SIG-M5 treated with dmso at 0.1 percent for 504 hours (cell line): Measurements from ENCODE around the gene BICDL1.
"Not testable (repeated sequence)": the region's sequence is repeated elsewhere in the genome, so short reads cannot be mapped to it uniquely, and the experiment has no call there.

ENCODE experiments used
- DNase-seq: peaks from one replicate; lab custom pipeline; 2025; ENCODE audit not compliant: unreplicated experiment; lab: John Stamatoyannopoulos, UW

The BICDL1 gene

DNA sequence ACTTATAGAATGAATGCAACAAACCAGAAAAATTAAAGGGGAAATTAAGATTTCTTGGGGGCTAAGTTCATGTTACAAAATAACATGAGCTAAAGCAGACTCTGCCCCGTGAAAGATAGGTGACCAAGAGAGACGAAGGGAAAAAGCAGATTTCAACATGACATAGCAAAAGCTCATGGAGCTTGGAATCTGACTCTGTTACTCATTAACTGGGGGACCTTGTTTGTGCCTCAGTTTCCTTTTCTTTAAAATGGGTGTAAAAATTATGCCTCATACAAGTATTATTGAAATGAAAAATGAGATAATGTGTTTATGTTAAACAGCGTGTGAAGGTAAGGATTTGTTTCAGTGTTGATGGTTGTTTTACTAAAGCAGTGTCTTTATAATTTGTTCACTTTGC, 11.5 kb downstream of the BICDL1 start:
- DNase-seq, result no peak

DNA sequence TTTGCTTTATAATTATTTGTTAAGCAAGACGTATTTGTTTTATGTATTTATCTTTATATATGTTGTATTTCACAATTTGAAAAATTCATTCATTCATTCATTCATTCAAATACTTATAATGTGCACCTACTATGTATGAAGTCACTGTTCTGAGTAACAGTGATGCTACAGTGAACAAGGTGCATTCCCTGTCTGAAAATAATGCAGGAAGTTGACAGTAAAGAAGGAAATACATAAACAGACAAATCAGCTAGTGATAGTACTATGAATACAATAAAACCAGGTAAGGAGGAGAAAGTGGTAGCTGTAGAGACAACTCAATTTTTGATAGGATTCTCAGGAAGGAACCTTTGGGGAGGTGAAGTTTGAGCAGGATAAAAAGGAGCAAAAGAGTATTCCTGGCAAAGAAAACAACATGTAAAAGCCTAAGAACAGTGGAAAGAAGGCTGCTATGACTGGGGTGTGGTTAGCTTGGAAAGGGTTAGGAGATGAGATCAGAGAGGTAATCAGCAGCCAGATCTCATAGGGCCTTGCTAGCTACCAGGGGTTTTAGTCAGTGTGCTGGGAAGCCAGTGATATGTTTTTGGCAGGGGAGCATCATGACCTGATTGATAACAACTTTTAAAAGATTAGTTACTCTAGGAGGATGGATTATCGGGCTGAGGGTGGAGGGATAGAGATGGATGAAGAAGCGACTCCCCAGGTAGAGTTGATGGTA, 17.4 kb downstream of the BICDL1 start:
- DNase-seq, result no peak

DNA sequence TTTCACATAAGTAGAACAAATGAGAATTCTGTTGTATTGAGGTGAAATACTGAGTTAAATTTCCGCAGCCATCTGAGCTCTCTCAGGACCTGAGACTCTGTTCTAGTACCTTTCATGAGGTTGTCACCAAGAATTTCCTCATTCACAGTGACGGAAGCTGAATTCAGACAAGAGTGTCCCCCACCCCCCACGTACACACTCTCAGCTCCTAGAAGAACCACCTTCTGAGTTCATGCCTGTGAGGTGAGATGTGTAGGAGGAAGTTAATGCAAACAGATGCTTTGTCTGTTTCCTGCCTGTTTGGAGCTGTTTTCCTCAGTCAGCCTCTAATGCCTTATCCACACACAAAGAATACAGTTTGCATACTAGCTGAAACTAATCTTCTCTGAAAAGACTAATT, 18.2 kb downstream of the BICDL1 start:
- no peak for DNase-seq

DNA sequence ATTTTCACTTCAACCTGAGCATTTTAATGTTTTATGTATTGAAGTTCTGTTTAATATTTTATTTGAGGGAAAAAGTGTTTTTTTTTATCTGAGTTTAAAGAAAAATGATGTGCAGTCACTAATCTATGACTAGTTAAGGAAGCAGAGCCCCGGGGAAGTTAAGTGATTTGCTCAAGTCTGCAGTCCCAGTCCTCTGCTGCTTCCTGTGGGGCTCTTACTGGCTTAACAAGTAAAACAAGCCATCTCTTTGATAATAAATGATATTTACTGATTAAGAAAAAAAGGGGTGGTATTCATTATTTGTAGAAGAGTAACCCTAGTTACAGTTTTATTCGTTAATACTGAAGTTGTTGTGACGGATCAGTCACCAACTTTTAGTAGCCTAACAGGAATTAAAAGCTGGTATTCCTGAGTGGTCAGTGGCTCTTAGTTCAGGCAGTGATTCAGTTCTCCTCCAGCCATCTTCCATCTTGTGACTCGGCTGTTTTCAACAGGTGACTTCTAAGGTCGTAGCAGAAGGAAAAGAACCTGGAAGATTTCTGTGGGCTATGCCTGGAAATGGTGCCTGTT, 21.7 kb downstream of the BICDL1 start:
- DNase-seq, result no peak

DNA sequence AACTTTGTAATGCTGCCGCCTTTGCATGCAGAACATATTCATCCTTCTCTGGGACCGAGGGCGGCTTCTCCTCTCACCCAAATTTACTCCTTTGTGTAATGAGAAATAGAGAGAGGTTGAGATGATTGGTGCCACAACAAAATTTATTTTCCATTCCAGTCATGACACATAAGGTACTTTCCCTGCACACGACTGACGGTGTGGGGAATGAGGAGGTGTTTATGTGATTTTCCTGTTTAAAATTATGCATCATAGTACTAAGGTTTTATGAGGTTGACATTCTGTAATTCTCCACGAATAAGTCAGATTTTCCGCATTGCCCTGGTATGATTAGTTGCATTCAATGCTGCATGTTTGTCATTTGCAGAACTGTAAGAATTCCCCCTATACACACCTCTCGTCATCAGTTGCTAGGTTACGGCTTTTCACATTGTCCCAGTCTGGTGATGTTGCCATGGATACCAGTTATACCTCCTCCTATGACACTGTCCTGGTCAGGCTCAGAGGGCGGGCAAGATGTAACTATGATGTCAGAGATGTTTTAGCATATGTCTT, 23.1 kb downstream of the BICDL1 start:
- no peak for DNase-seq

DNA sequence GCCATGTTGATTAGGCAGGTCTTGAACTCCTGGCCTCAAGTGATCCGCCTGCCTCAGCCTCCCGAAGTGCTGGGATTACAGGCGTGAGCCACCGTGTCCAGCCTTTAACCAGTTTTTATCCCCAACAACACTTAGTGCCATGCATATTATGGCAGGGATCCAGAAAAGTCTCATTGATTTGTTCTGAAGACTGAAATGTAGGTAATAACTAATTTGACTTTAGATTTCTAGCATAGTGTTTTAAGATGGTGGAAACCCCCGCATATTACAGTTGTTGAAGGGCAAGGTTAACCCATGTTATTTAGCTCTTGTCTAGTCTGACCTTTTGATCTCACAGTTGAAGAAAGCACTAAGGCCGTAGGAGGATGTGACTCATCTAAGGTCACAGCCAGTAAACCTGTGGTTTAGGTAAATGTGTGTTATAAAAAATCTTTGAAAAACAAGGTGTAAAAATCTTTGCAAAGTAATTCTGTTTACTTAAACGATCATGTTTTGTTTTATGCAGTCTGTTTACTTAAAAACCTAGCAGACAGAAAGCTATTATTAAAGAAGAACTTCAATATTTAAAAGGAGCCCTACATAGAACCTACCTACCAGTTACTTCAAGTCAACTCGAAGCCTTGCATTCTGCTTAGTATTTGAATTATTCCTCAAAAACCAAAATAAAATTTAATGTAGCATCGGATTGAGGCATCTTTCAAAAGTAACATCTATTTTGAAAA, 24.8 kb downstream of the BICDL1 start:
- no peak for DNase-seq

DNA sequence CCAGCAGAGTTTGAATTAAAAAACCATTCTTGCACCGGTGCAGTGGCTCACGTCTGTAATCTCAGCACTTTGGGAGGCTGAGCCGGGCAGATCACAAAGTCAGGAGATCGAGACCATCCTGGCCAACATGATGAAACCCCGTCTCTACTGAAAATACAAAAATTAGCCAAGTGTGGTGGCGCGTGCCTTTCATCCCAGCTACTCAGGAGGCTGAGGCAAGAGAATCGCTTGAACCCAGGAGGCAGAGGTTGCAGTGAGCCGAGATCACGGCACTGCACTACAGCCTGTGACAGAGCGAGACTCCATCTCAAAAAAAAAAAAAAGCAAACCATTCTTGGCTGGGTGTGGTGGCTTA, 25.3 kb downstream of the BICDL1 start:
- DNase-seq, result not testable (repeated sequence)

DNA sequence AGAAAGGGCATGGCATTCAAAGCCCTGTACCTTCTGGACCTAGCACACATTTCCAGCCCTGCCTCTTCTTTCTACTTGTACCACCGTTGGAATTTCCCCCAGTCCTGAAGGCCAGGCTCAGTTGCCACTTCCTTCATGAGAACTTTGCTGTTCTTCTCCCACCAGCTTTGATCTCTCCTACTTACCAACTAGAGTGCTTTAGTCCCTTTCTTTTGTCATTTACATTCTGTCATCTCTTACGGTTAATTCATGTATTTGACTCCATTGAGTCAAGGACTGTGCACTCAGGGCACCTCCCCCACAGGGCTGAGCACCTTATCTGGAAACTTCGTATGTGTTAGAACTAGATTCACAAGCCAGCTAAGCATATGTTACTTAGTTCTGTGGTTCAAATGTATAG, 26.3 kb downstream of the BICDL1 start:
- DNase-seq, result no peak

DNA sequence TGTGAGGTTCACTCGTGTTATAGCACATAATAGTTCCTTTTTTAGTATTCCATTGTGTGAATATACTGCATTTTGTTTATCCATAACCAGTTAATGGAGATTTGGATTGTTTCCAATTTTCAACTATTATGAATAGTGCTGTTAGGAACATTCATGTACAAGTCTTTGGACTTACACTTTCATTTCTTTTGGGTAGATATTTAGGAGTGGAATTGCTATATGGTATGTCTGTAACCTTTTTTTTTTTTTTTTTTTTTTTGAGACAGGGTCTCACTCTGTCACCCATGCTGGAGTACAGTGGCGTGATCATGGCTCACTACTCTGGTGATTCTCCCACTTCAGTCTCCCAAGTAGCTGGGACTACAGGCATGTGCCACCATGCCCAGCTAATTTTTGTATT, 27.2 kb downstream of the BICDL1 start:
- DNase-seq, result not testable (repeated sequence)

DNA sequence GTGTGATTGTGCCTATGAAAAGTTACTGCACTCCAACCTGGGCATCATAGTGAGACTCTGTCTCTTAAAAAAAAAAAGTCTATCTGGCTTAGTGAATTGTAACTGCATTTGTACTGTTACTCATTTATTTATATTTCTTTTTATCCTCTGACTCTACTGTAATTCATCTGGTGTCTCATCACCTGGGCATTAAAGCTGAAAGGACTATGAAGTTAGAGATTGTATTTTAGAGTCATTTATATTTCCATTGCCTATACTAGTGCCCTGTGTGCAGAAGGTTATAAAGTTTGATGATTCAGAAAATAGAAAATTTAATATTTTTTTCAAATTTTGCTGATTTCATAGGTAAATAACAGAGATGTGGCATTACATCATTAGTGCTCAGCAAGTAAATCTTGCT, 30.2 kb downstream of the BICDL1 start:
- DNase-seq, result no peak

DNA sequence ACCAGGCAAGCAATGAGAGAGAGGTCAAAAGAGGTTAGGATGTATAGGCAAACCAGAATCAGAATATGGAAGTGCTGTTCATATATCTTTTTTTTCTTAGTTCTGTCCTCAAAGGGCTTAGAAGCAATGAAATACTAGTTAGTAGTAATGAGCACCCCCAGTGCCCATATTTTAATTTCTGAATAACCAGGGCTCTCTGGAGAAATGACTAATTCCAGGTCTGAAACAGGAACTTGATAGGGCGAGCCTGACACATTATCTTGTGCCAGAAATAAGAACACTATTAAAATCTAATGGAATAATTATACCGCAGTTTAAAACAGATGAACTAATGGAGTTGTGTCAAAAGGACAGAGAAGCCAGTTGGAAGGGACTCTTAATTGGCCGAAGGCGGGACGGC, 30.9 kb downstream of the BICDL1 start:
- DNase-seq, result no peak

DNA sequence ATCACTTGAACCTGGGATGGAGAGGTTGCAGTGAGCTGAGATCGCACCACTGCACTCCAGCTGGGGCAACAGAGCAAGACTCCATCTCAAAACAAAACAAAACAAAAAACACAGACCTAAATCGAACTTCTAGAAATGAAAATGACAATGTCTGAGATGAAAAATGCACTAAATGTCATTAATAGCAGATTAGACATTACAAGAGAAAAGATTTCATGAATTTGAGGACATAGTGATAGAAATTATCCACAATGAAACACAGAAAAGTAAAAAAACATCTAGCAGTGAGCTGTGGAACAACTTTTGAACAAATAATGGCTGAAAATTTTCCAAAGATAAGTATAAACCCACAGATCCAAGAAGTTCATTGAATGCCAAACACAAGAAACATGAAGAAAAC, 35.2 kb downstream of the BICDL1 start:
- DNase-seq, result no peak

DNA sequence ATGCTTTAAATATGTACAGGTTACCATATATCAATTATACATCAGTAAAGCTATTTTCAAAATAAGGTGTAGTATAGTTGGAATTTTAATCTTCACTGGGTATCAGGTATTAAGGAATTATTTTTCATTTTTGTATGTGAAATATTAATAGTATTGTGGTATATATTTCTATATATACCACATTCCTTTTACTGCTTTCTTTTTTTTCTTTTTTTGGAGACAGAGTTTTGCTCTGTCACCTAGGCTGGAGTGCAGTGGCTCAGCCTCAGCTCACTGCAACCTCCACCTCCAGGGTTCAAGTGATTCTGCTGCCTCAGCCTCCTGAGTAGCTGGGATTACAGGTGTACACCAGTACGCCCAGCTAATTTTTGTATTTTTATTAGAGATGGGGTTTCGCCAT, 36.6 kb downstream of the BICDL1 start:
- DNase-seq, result no peak

DNA sequence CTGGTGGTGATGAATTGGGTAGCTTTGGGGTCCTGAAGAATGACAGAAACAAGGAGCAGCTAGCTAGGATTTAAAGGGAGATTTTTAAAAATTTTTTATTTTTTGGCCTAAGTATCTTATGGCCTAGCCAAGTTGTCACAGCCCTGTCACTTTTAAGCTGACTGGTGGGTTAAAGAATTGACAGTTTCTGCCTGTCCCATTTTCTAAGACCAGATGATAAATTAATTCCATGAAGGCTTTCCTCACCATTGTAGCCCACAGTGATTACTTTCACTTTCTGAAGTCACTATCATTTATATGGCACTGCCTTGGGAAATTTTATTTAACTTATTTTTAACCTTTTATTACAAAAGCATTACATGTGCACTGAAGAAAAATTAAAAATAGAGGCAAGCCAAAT, 43.2 kb downstream of the BICDL1 start:
- no peak for DNase-seq

DNA sequence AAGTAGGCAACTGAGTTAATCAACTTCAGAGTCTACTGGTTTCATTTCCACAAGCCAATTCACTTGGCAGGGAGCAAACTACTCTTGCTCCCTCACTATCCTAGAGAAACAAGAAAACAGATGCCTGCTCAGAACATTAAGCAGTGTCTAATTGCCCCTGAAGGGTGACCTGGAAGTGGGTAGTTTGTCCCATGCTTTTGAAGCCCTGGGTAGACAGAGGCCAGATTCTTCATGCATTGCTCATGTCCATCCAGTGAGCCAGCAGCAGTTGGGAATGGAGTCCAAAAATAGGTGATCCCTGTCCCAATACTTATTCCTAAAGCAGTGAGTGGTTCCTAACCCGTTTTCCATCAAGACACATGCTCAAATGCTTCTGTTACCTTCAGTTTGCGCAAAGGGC, 48.8 kb downstream of the BICDL1 start:
- no peak for DNase-seq

DNA sequence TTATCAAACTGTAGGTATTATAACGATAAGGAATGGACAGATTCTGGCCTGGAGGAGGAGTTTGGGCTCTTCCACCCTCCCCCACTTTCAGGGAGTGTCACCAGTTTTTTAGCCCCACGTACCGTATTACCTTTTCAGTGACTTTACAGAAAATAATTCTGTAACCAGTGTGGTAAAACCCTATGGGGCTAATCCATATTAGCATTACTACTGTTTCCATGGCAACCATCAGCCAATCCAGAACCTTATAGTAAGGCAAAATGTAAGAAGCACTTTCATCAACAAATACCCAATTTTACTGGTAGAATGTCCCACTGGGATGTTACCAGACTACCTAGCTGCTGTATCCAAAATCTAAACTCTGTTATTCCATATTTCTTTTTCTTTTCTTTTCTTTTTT, 50.7 kb downstream of the BICDL1 start:
- DNase-seq, result peak; percentile 24

DNA sequence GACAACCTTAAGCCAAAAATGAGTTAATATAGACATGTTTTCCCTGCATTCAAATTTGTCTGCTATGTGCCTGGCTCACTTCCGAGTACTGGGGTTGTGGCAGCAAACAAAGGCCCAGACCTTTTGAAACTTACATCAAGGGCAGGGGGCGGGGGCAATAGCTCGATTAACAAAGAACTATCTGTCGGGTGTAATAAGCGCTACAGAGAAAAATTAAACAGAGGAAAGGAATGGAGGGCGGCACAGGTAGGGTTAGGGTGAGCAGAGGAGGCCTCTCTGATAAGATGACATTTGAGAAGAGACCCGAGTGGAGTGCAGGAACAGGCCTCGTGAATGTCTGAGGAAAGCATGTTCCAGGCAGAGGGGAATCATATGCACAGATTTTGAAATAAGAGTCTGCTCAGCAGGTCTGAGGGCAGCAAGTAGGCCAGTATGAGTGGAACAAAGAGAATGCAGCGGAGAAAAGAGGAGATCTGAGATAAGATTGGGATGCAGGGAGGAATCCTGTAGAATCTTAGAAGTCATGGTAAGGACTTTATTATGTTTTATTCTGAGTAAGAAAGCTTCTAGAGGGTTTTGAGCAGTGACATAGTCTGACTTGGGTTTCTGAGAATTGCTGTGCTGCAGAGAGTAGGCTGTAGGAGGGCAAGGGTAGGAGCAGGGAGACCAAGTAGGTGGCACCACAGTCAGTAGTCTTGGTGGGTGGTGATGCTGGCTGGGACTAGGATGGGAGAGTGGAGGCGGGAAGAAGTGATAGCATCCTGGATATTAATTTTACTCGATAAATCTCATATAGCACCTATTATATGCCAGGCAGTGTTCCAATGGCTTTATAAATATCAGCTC, 52.6 kb downstream of the BICDL1 start:
- DNase-seq, result no peak

DNA sequence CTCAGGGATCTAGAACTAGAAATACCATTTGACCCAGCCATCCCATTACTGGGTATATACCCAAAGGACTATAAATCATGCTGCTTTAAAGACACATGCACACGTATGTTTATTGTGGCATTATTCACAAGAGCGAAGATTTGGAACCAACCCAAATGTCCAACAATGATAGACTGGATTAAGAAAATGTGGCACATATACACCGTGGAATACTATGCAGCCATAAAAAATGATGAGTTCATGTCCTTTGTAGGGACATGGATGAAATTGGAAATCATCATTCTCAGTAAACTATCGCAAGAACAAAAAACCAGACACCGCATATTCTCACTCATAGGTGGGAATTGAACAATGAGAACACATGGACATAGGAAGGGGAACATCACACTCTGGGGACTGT, 56.3 kb downstream of the BICDL1 start:
- not testable (repeated sequence) for DNase-seq

DNA sequence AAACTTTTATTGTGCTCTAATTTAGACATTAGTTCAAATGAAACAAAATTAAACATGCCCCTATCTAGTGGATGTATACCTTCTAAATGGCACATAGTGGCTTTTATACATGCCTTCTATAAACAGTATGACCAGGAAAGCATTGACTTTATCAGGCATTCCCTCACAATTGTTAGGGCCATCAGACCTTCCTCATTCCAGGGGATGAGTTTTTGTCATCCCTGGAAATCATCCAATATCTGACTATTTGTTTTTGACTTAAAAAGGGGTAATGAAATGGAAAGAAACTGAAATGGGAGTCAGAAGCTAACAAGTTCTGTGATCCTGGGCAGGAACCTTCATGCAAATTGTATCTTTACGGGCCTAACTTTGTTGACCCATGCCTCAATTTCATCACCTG, 58.0 kb downstream of the BICDL1 start:
- DNase-seq, result no peak

DNA sequence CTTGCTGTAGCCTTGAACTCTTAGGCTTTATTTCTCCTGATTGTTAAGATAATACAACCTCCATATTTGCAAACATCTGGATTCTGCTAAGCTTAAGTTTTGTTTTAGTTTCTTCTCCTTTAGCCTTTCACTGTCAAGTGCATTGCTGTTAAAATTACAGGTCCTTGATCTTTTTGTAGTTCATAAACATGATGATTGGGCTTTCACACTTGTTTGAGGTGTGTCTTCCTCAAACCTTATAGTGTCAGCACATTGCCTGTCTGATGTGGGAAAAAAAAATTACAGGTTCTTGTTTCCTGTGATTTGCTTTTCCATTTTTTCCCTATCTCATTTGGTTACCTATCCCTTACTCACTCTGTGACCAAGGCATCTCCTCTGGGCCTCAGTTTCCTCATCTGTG, 59.2 kb downstream of the BICDL1 start:
- no peak for DNase-seq

DNA sequence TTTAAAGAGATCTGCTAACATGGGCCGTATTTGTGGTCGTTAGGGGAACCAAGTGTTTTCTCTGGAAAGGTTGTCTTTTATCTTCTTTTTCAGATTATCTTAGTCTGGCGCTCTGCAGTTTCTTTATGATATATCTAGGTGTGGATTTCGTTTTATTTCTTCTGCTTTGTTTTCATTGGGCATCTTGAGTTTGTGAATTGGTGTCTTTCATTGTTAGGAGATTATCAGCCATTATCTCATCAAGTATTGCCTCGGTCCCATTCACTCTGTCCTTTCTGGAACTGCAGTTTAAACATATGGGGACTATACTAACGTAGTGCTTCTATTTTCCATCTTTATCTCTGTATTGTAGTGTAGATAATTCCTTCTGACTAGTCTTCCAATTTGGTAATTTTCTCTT, 60.4 kb downstream of the BICDL1 start:
- DNase-seq, result no peak
